ENCODE results near the gene LRRC66.

DNA sequence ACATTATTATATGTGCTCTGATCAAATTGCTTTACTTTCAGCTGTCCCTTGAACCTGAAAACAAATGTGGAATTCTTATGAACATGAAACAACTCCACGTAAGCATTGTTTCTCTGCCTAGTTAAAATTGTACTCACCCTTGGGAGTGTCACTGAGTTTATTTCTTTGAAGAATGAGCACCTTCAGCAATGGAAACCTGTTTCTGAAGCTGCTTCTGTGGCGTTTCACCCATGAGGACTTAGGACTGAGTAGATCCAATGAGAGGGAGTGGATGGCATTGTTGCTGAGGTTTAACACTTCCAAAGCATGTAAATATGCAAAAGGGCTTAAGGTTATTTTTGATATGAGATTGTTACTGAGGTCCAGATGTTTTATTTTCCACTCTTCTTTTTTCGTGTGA is 3.2 kb downstream of the LRRC66 start:
- TF ChIP-seq, protein P1, sequence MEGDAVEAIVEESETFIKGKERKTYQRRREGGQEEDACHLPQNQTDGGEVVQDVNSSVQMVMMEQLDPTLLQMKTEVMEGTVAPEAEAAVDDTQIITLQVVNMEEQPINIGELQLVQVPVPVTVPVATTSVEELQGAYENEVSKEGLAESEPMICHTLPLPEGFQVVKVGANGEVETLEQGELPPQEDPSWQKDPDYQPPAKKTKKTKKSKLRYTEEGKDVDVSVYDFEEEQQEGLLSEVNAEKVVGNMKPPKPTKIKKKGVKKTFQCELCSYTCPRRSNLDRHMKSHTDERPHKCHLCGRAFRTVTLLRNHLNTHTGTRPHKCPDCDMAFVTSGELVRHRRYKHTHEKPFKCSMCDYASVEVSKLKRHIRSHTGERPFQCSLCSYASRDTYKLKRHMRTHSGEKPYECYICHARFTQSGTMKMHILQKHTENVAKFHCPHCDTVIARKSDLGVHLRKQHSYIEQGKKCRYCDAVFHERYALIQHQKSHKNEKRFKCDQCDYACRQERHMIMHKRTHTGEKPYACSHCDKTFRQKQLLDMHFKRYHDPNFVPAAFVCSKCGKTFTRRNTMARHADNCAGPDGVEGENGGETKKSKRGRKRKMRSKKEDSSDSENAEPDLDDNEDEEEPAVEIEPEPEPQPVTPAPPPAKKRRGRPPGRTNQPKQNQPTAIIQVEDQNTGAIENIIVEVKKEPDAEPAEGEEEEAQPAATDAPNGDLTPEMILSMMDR (IDR thresholded peaks at IDR 0.05): no peak
- TF ChIP-seq POLR2AphosphoS5 (IDR thresholded peaks at IDR 0.05): no peak
- TF ChIP-seq POLR2A (IDR thresholded peaks at IDR 0.05): no peak
- no peak for TF ChIP-seq EP300 (IDR thresholded peaks at IDR 0.05)

All from suprapubic skin (tissue), 4 donors.